Measurements from ENCODE around the gene PLK5.
A peak's percentile ranks its signal among the peaks of the same experiment; 100 is the strongest.
"Not testable (repeated sequence)": the region's sequence is repeated elsewhere in the genome, so short reads cannot be mapped to it uniquely, and the experiment has no call there.

The PLK5 gene

DNA sequence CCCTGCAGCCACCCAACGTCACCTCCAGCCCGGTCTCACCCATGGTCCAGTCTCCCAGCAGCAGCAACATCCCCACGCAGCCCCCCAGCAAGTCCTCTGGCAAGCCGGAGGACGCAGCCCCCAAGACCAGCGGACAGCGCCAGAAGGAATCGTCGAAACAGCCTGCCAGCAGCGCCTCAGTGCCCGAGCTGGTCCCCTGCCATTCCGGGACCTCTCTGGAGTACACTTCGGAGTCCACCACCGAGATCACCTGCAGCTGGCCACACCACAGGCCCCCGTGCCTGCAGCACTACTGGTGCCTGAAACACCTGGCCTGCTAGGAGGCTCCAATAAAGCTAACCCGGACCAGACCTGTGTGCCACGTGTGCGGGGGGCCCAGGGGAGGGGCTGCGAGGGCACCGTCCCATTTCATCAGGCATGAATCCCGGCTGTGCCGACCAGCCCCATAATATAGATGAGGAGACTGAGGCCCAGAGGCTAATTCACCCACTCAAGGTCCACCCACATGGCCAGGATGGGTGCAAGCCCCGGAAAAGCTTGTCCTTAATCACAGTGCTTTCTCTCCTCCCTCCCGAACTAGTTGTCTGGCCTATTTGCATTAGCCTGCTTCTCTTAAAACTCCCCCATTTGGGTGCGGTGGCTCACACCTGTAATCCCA is 26.2 kb upstream of the PLK5 start:
- Mint-ChIP-seq H3K9me3 (no peaks in the 10 kb centered on the region), H3K27ac (no peak overlapping the region), H3K4me3 (no peak overlapping the region), H3K36me3 (ENCODE audit: low read depth) (no peaks in the 10 kb centered on the region), H3K27me3 (ENCODE audit: low read depth) (peaks cover 3% of the 10 kb centered on the region), H3K4me1 (ENCODE audit: low read depth) (no peaks in the 10 kb centered on the region)

DNA sequence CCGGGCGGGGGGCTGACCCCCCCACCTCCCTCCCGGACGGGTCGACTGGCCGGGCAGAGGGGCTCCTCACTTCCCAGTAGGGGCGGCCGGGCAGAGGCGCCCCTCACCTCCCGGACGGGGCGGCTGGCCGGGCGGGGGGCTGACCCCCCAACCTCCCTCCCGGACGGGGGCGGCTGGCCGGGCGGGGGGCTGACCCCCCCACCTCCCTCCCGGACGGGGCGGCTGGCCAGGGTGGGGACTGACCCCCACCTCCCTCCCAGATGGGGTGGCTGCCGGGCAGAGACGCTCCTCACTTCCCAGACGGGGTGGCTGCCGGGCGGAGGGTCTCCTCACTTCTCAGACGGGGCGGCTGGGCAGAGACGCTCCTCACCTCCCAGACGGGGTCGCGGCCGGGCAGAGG is 24.6 kb upstream of the PLK5 start:
- not testable (repeated sequence) for H3K4me3 Mint-ChIP-seq; H3K27me3 Mint-ChIP-seq (ENCODE audit: low read depth); H3K27ac Mint-ChIP-seq; H3K36me3 Mint-ChIP-seq (ENCODE audit: low read depth); H3K9me3 Mint-ChIP-seq; H3K4me1 Mint-ChIP-seq (ENCODE audit: low read depth)

DNA sequence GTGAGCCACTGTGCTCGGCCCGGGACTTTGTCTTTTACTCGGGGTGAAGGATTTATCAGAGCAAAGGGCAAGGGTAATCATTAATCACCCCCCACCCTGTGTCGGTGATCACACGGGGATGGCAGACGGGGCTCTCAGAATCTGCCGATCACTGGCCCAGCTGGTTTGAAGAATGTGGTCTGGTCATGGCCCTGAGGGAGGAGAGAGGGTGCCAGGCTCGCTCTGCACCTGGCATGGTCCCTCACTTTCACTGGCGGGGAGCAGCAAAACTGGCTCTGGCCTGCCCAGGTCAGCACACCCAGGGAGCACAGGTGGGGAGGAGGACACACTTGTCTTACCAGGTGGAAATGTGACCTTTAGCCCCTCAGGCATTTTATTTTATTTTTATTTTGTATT is 22.7 kb upstream of the PLK5 start:
- Mint-ChIP-seq H3K9me3 (no peaks in the 10 kb centered on the region), H3K27ac (no peak overlapping the region), H3K4me3 (no peak overlapping the region), H3K36me3 (ENCODE audit: low read depth) (no peaks in the 10 kb centered on the region), H3K4me1 (ENCODE audit: low read depth) (no peaks in the 10 kb centered on the region), H3K27me3 (ENCODE audit: low read depth) (peaks cover 5% of the 10 kb centered on the region)

DNA sequence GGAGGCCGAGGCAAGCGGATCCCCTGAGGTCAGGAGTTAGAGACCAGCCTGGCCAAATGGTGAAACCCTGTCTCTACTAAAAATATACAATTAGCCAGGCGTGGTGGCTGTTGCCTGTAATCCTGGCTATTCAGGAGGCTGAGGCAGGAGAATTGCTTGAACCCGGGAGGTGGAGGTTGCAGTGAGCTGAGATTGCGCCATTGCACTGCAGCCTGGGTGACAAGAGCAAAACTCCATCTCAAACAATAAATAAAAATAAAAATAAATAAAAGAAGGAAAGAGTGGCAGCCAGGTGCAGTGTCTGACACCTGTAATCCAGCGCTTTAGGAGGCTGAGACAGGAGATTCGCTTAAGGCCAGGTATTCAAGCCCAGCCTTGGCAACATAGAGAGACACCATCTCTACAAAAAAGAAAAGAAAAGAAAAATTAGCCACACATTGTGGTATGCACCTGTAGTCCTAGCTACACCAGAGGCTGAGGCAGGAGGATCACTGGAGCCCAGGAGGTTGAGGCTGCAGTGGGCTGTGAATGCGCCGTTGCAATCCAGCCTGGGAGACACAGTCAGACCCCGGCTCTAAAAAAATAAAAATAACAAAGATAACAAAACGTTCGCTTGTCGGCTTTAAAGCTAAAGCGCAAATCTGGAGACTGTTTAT is 21.3 kb upstream of the PLK5 start:
- Mint-ChIP-seq H3K4me3 (no peak overlapping the region), H3K4me1 (ENCODE audit: low read depth) (peaks cover under 1% of the 10 kb centered on the region), H3K36me3 (ENCODE audit: low read depth) (no peaks in the 10 kb centered on the region), H3K27me3 (ENCODE audit: low read depth) (peaks cover 5% of the 10 kb centered on the region), H3K9me3 (no peaks in the 10 kb centered on the region), H3K27ac (no peak overlapping the region)

GRCh38 chr19:1503089-1503924 is 20.6 kb upstream of the PLK5 start:
- no peaks in the 10 kb centered on the region for H3K36me3 Mint-ChIP-seq (ENCODE audit: low read depth)
- no peaks in the 10 kb centered on the region for H3K9me3 Mint-ChIP-seq
- H3K27me3 Mint-ChIP-seq (ENCODE audit: low read depth): peaks cover 9% of the 10 kb centered on the region
- H3K4me1 Mint-ChIP-seq (ENCODE audit: low read depth): peaks cover 5% of the 10 kb centered on the region
- H3K27ac Mint-ChIP-seq: no peak overlapping the region
- no peak overlapping the region for H3K4me3 Mint-ChIP-seq

- Mint-ChIP-seq H3K27me3 (ENCODE audit: low read depth) (peaks cover 14% of the 10 kb centered on the region), H3K27ac (no peak overlapping the region), H3K9me3 (no peaks in the 10 kb centered on the region), H3K4me3 (no peak overlapping the region), H3K36me3 (ENCODE audit: low read depth) (no peaks in the 10 kb centered on the region), H3K4me1 (ENCODE audit: low read depth) (peaks cover 7% of the 10 kb centered on the region)
Observed at GRCh38 chr19:1503925-1504773, 19.7 kb upstream of the PLK5 start.

DNA sequence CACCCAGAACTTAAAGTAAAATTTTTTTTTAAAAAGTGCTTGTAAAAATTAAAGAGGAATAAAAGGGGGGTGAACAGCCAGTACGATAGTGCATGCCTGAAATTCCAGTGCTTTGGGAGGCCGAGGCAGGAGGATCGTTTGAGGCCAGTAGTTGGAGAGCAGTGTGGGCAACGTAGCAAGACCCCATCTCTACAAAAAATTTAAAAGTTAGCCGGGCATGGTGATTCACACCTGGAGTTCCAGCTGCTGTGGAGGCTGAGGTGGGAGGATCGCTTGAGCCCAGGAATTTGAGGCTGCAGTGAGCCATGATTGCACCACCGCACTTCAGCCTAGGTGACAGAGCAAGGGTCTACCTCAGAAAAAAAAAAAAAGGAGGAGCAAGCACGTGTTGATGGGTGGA is 18.9 kb upstream of the PLK5 start:
- peaks cover 7% of the 10 kb centered on the region for H3K4me1 Mint-ChIP-seq (ENCODE audit: low read depth)
- no peaks in the 10 kb centered on the region for H3K9me3 Mint-ChIP-seq
- no peak overlapping the region for H3K4me3 Mint-ChIP-seq
- peaks cover 19% of the 10 kb centered on the region for H3K27me3 Mint-ChIP-seq (ENCODE audit: low read depth)
- no peaks in the 10 kb centered on the region for H3K36me3 Mint-ChIP-seq (ENCODE audit: low read depth)
- H3K27ac Mint-ChIP-seq: no peak overlapping the region

- Mint-ChIP-seq H3K4me1 (ENCODE audit: low read depth) (peaks cover 7% of the 10 kb centered on the region), H3K4me3 (no peak overlapping the region), H3K27ac (no peak overlapping the region)
Observed at GRCh38 chr19:1505991-1506881, 17.6 kb upstream of the PLK5 start.

DNA sequence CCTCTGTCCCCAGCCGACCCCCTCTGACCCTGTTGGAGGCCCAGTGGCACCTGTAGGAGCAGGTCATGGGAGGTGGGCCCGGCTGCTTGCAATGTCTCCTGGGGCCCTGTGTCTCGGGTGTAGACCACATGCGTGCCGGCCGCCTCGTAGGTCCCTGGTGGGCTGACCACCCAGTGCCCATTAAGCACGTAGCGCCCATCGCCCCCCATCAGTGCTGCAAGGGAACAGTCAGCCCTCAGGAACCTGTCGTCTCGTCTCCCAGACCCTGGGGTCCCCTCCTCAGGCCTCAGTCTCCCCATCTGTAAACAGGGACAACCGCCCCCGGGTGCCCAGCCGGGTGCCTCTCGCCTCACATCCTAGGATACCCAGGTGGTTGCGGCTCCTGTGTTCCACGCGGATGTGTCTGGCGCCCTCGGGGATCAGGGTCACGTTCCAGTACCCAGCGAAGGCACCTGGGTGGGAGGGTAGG is 16.7 kb upstream of the PLK5 start:
- no peak overlapping the region for H3K4me3 Mint-ChIP-seq
- H3K27ac Mint-ChIP-seq: no peak overlapping the region
- no peaks in the 10 kb centered on the region for H3K9me3 Mint-ChIP-seq
- peaks cover 7% of the 10 kb centered on the region for H3K4me1 Mint-ChIP-seq (ENCODE audit: low read depth)
- peaks cover 27% of the 10 kb centered on the region for H3K27me3 Mint-ChIP-seq (ENCODE audit: low read depth)
- H3K36me3 Mint-ChIP-seq (ENCODE audit: low read depth): no peaks in the 10 kb centered on the region

More at GRCh38 chr19:1505991-1506881, 17.6 kb upstream of the PLK5 start:
- Mint-ChIP-seq H3K36me3 (ENCODE audit: low read depth) (no peaks in the 10 kb centered on the region), H3K27me3 (ENCODE audit: low read depth) (peaks cover 26% of the 10 kb centered on the region), H3K9me3 (no peaks in the 10 kb centered on the region)

GRCh38 chr19:1507763-1508506 is 15.9 kb upstream of the PLK5 start:
- Mint-ChIP-seq H3K27me3 (ENCODE audit: low read depth) (peaks cover 27% of the 10 kb centered on the region), H3K27ac (peak overlapping the region; percentile 79), H3K36me3 (ENCODE audit: low read depth) (no peaks in the 10 kb centered on the region), H3K4me3 (peak overlapping the region; percentile 79), H3K4me1 (ENCODE audit: low read depth) (peaks cover 7% of the 10 kb centered on the region), H3K9me3 (no peaks in the 10 kb centered on the region)

DNA sequence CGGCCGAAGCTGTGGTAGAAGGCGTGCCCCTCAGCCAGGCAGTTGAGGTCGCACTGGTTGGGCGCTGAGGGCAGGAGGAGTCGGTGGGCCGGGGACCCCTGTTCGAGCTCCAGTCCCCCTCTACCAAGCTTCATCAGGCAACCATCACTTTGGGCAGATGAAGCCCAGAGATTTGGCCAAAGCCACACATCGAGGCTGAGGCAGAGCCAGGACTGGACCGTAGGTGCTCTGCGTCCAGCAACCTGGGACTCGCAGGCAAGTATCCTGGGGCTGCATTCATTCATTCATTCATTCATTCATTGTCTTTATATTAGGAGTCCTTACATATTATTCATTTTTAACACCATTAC is 15.4 kb upstream of the PLK5 start:
- Mint-ChIP-seq H3K4me1 (ENCODE audit: low read depth) (peaks cover 7% of the 10 kb centered on the region), H3K4me3 (no peak overlapping the region), H3K36me3 (ENCODE audit: low read depth) (no peaks in the 10 kb centered on the region), H3K9me3 (no peaks in the 10 kb centered on the region), H3K27me3 (ENCODE audit: low read depth) (peaks cover 27% of the 10 kb centered on the region), H3K27ac (no peak overlapping the region)

DNA sequence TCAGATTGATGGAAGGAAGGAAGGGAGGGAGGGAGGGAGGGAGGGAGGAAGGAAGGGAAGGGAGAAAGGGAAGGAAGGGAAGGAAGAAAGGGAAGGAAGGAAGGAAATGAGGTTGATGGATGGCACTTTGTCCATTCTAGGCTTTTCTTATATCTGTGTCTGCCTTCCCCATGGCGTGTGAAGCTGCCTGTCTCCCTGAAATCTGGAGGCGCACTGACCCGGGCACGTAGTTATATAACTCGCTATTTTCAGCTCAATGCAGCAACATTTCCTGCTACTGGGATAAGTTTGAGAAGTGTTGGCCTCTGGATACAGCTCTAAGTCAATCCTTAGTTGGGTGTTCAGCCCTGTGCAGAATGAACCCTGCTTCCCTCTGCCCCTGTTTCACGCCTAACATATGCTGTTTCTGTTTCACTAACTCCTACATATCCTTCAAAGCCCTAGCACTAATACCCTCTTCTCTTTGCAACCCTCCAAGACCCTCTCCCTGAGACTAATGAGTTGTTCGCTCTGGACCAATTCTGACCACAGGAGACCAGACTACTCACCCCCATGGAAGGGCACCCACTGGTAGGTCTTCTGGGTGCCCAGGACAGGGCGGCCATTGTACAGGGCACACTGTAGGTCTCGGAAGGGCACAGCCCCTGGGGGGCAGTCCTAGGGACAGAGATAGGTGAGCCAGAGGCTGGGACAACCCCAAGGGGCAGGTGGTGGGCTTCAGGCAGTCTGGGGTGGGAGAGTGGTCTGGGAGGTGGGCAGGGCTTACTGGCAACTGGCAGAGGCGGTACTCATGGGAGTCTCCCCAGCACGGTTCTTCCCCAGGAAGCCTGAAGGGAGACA is 14.1 kb upstream of the PLK5 start:
- Mint-ChIP-seq H3K4me1 (ENCODE audit: low read depth) (peaks cover 7% of the 10 kb centered on the region), H3K4me3 (no peak overlapping the region), H3K36me3 (ENCODE audit: low read depth) (no peaks in the 10 kb centered on the region), H3K27ac (no peak overlapping the region), H3K27me3 (ENCODE audit: low read depth) (peaks cover 27% of the 10 kb centered on the region), H3K9me3 (no peaks in the 10 kb centered on the region)
